Body of pancreas (tissue), 4 donors: ENCODE data around the gene DLL4. TPM values are rescaled to one million over a fixed set of nuclear protein-coding genes. Genes with fewer than 3 reads are reported as not detected.
A peak's percentile ranks its signal among the peaks of the same experiment; 100 is the strongest.

Experiments used
- ATAC-seq: fragments of 150-250 bp; one replicate; pipeline ENCODE4 v1.9.1; 2016
- DNase-seq, 4 donors: peaks; one replicate each; pipeline ENCODE4 v3.0.0-alpha.2; 2019
- H3K27ac ChIP-seq, 4 donors: fragments of 200-600 bp; sonication (generic); 1 replicate in 3 of 4; 2 replicates in 1 of 4; pipeline versions ENCODE4 v1.5.1 to v1.6.1; 2016 to 2019; ENCODE audit warnings: mild to moderate bottlenecking in 1 of 4, mixed read lengths in 1 of 4, moderate library complexity in 1 of 4
- H3K27me3 ChIP-seq, 2 donors: fragments of 200-600 bp; sonication (generic); one replicate each; pipeline ENCODE4 v1.6.0; 2016; ENCODE audit warnings: mild to moderate bottlenecking in 1 of 2
- H3K36me3 ChIP-seq, 2 donors: fragments of 200-600 bp; sonication (generic); replicated peaks in 1 of 2; 2 replicates each; pipeline ENCODE4 v1.5.1; 2016; ENCODE audit warnings: low read depth in 2 of 2; ENCODE audit not compliant: insufficient read depth in 1 of 2
- H3K4me1 ChIP-seq: fragments of 200-600 bp; sonication (generic); one replicate; pipeline ENCODE4 v1.6.0; 2016
- H3K4me3 ChIP-seq, 2 donors: fragments of 200-600 bp; sonication (generic); 1 replicate in 1 of 2; 2 replicates in 1 of 2; pipeline ENCODE4 v1.5.1; 2016 to 2019
- H3K9me3 ChIP-seq, 3 donors: fragments of 200-600 bp; sonication (generic); 1 replicate in 2 of 3; 2 replicates in 1 of 3; pipeline ENCODE4 v1.5.1; 2016
- POLR2A ChIP-seq, 3 donors: fragments of 450-650 bp; IDR thresholded peaks; one replicate each; pipeline ENCODE4 v1.6.1; 2016; ENCODE audit warnings: antibody characterized with exemption in 3 of 3, mild to moderate bottlenecking in 2 of 3
- WGBS, 2 donors: methylation state at CpG; one replicate each; pipeline ENCODE4 v1.1.5; 2017; 5-methylcytosine and 5-hydroxymethylcytosine counted together
- intact Hi-C: fragments of 100-400 bp; cut with DNase I; formaldehyde crosslinking; loops from one replicate; pipeline ENCODE4 v1.15.1; 2023
- total RNA-seq, 2 donors: library from RNA; depleted of rRNA; stranded (reverse); fragments of >200 nt; gene quantifications; one replicate each; pipeline ENCODE4 v1.1.0, GENCODE V29; 2016
- TF ChIP-seq, protein P1 (sequence below), 7 experiments: fragments of 450-650 bp in 4 of 7; fragments of 200-600 bp in 3 of 7; sonication (generic) in 3 of 7; IDR thresholded peaks; one replicate each; pipeline ENCODE4 v1.5.1; 2016 to 2019; ENCODE audit warnings: antibody characterized with exemption in 7 of 7

The DLL4 gene
- total RNA-seq, 2 donors from 2014 or later, result 0.33 to 3.6 TPM

DNA sequence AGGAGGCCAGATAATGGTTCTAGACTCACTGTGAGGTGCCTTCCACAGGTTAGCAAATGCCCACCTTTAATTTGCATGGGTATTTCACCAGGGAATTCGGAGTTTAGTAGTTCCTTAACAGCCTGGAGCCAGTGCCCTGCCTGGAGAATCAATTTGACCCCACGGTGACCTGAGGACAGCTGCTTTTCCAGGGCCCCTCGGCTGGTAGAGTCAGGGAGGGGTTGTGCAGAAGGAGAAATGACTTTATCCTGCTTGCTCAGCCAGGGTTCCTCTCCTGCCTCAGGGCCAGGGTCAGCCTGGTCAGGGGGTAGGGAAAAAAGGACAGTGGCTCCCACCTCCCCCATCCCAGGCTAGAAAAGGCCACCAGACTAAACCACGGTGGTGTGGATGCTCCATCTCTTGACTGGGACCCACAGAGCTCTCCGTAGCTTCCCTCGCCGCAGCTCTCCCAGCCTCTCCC lies 12.0 kb downstream of the DLL4 start:
- H3K36me3 ChIP-seq, result no peaks in the 10 kb centered on the region
- intact Hi-C loops, result no loop called here
- H3K27me3 ChIP-seq, result no peaks in the 10 kb centered on the region
- no peak overlapping the region for H3K4me3 ChIP-seq
- peak overlapping the region; percentile 56 to 86 (median 80) for H3K27ac ChIP-seq
- 10 to 36% methylated on average over 6 to 7 of the region's 7 CpGs for WGBS, 2 donors
- TF ChIP-seq, protein P1, sequence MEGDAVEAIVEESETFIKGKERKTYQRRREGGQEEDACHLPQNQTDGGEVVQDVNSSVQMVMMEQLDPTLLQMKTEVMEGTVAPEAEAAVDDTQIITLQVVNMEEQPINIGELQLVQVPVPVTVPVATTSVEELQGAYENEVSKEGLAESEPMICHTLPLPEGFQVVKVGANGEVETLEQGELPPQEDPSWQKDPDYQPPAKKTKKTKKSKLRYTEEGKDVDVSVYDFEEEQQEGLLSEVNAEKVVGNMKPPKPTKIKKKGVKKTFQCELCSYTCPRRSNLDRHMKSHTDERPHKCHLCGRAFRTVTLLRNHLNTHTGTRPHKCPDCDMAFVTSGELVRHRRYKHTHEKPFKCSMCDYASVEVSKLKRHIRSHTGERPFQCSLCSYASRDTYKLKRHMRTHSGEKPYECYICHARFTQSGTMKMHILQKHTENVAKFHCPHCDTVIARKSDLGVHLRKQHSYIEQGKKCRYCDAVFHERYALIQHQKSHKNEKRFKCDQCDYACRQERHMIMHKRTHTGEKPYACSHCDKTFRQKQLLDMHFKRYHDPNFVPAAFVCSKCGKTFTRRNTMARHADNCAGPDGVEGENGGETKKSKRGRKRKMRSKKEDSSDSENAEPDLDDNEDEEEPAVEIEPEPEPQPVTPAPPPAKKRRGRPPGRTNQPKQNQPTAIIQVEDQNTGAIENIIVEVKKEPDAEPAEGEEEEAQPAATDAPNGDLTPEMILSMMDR (IDR thresholded peaks at IDR 0.05), result no peak
- TF ChIP-seq POLR2A (IDR thresholded peaks at IDR 0.05), result no peak
- DNase-seq (no peak), ATAC-seq (no peak)
- peaks cover 27% of the 10 kb centered on the region for H3K4me1 ChIP-seq
- no peaks in the 10 kb centered on the region for H3K9me3 ChIP-seq

DNA sequence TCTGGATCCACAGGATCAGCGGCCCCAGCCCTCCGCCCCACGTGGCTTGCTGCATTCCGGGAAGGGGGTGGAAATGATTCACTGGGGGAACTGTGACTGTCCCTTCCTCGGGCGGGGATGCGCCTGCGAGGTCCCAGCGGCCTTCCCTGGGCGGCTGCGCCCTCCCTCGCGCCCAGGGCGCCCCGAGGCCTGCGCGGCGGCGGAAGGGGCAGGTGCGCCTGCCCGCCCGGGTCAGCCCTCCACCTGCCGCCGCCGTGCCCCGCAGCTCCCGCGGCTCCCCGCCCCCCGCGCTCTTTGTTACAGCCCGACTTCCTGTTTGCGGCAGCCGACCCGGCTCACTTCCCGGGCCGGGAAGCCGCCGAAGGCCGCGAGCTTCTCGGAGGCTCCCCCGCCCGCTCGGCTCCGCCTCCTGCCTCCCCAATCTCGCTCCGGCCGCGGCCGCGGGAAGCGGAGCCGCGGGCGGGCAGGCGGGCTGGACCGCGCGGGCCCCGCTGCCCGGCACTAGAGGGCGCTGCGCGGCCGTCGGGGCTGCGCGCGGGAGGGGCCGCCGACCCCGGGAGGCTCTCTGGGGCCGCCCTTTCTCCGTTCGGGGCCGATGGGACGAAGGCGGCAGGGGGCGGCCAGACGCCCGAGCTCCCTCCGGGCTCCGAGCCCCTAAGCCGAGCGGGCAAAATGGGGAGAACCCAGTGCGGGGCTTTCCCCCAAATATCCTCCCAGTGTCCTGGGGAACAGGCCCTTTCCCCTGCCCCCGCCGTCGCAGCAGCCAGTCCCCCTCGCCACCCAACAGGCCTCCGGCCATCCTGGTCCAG lies 12.6 kb downstream of the DLL4 start:
- H3K36me3 ChIP-seq, result no peaks in the 10 kb centered on the region
- H3K27me3 ChIP-seq, result no peaks in the 10 kb centered on the region
- H3K4me3 ChIP-seq, result peak overlapping the region in 1 of 2 donors; percentile 16
- peaks cover 27% of the 10 kb centered on the region for H3K4me1 ChIP-seq
- DNase-seq (peak; percentile 76 to 84 (median 82)), ATAC-seq (peak; percentile 92)
- 0 to 1% methylated on average over 23 to 70 of the region's 92 CpGs for WGBS, 2 donors
- intact Hi-C loops, result no loop called here
- TF ChIP-seq, protein P1 (IDR thresholded peaks at IDR 0.05), result peak; percentile 21 to 98 (median 87)
- peak; percentile 65 to 68 (median 67) for TF ChIP-seq POLR2A (IDR thresholded peaks at IDR 0.05)
- H3K9me3 ChIP-seq, result no peaks in the 10 kb centered on the region
- peak overlapping the region; percentile 60 to 86 (median 80) for H3K27ac ChIP-seq

DNA sequence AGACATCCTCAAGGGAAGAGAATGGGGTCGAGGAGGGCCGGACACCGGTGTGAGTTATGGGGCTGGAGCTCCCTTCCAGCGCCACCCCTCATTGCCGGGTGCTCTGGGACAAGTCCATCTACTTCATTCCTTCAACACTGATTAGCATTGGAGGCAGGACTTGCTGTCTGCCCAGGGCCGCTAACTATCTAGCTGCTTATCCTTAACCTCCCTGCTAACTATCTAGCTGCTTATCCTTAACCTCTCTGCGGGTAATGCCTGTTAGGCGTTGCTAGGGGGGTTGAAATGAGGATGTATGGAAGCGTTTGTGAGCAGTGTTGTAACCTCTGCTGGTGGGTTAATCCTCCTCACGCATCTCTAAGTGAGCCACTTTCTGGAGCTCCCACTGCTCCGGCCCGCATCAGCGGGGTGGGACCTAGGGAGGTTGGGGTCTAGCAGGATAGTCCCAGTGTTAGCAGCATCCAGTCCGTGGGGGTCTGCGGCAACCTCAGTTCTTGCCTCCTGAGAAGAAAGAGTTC lies 13.3 kb downstream of the DLL4 start:
- no peak for DNase-seq
- Histone ChIP-seq H3K36me3 (no peaks in the 10 kb centered on the region), H3K4me3 (peak overlapping the region in 1 of 2 donors; percentile 16), H3K27me3 (no peaks in the 10 kb centered on the region), H3K4me1 (peaks cover 27% of the 10 kb centered on the region), H3K27ac (peak overlapping the region; percentile 60 to 86 (median 80)), H3K9me3 (no peaks in the 10 kb centered on the region)
- TF ChIP-seq, protein P1 (IDR thresholded peaks at IDR 0.05), result peak in 1 of 7 experiments; percentile 4
- TF ChIP-seq POLR2A (IDR thresholded peaks at IDR 0.05), result no peak
- intact Hi-C loops, result no loop called here
- WGBS, 2 donors, result 43% methylated on average over 15 of the region's 15 CpGs
- ATAC-seq, result peak; percentile 4

DNA sequence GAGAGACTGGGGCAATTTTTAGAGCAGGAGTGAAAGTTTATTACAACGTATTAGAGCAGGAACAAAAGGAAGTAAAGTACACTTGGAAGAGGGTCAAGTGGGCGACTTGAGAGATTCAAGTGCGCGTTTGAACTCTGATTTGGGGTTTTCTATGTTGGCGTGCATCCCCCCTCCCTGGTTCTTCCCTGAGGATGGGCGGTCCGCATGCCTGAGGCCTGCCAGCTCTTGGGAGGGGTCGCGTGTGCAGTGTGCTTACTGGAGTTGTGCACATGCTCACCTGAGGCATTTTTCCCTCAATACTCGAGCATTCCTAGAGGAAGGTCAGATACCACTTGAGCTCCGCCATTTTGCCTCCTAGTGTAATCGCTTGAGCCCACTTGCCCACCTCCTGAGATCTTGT lies 13.7 kb downstream of the DLL4 start:
- Histone ChIP-seq H3K9me3 (no peaks in the 10 kb centered on the region), H3K4me1 (peaks cover 27% of the 10 kb centered on the region), H3K27me3 (no peaks in the 10 kb centered on the region), H3K36me3 (no peaks in the 10 kb centered on the region), H3K4me3 (no peak overlapping the region), H3K27ac (peak overlapping the region in 1 of 4 donors; percentile 85)
- DNase-seq (no peak), ATAC-seq (no peak)
- TF ChIP-seq, protein P1 (IDR thresholded peaks at IDR 0.05), result no peak
- no peak for TF ChIP-seq POLR2A (IDR thresholded peaks at IDR 0.05)
- intact Hi-C loops, result no loop called here
- 60 to 68% methylated on average over 12 of the region's 12 CpGs for WGBS, 2 donors
